ENCODE results near the gene POLR1H. TPM values are rescaled to one million over a fixed set of nuclear protein-coding genes. Genes with fewer than 3 reads are reported as not detected.

POLR1H gene
- total and polyA plus RNA-seq, 3 donors from 2014 or later: 29.4 to 56.8 (median 33.7) TPM

GRCh38 chr6:30111266-30111856 lies 50.3 kb downstream of the POLR1H start:
- WGBS, 2 donors: 27 to 33% methylated on average over 27 of the region's 27 CpGs
- H3K9me3 ChIP-seq: no peaks in the 10 kb centered on the region
- H3K4me3 ChIP-seq: no peak overlapping the region
- TF ChIP-seq CTCF (IDR thresholded peaks at IDR 0.05): no peak
- TF ChIP-seq POLR2A (IDR thresholded peaks at IDR 0.05): no peak
- H3K27me3 ChIP-seq: no peaks in the 10 kb centered on the region
- no peaks in the 10 kb centered on the region for H3K4me1 ChIP-seq
- H3K36me3 ChIP-seq (ENCODE audit: low read depth, missing control alignments): no peaks in the 10 kb centered on the region
- intact Hi-C loops (cut with DNase I; ENCODE audit: low total_unique reads): no loop called here
- DNase-seq: no peak
- no peak overlapping the region for H3K27ac ChIP-seq

- intact Hi-C loops (cut with DNase I; ENCODE audit: low total_unique reads): no loop called here
- no peaks in the 10 kb centered on the region for H3K9me3 ChIP-seq
- no peaks in the 10 kb centered on the region for H3K4me1 ChIP-seq
- H3K36me3 ChIP-seq (ENCODE audit: low read depth, missing control alignments): no peaks in the 10 kb centered on the region
- H3K27ac ChIP-seq: no peak overlapping the region
- TF ChIP-seq CTCF (IDR thresholded peaks at IDR 0.05) (no peak), POLR2A (IDR thresholded peaks at IDR 0.05) (no peak)
- H3K4me3 ChIP-seq: no peak overlapping the region
- H3K27me3 ChIP-seq: no peaks in the 10 kb centered on the region
- WGBS, 2 donors: 76 to 78% methylated on average over 10 of the region's 10 CpGs
- no peak for DNase-seq
These were observed 51.4 kb downstream of the POLR1H start for GRCh38 chr6:30112402-30112994.

GRCh38 chr6:30113003-30113759 lies 52.1 kb downstream of the POLR1H start, which contains the start of gene TRIM31:
Gene TRIM31 (minus strand): TSS chr6:30113090. CDS start chr6:30112805, 285 bp downstream.
- no peaks in the 10 kb centered on the region for H3K9me3 ChIP-seq
- no peaks in the 10 kb centered on the region for H3K4me1 ChIP-seq
- DNase-seq: no peak
- no peak within 1 kb of the TSS for H3K27ac ChIP-seq
- 89 to 90% methylated on average over 3 of the region's 3 CpGs for WGBS, 2 donors
- TF ChIP-seq CTCF (IDR thresholded peaks at IDR 0.05): no peak
- no peak for TF ChIP-seq POLR2A (IDR thresholded peaks at IDR 0.05)
- H3K36me3 ChIP-seq (ENCODE audit: low read depth, missing control alignments): no peaks in the 10 kb centered on the region
- no peaks in the 10 kb centered on the region for H3K27me3 ChIP-seq
- intact Hi-C loops (cut with DNase I; ENCODE audit: low total_unique reads): no loop called here
- H3K4me3 ChIP-seq: no peak within 1 kb of the TSS

GRCh38 chr6:30113841-30114240 lies 52.8 kb downstream of the POLR1H start:
- H3K36me3 ChIP-seq (ENCODE audit: low read depth, missing control alignments): no peaks in the 10 kb centered on the region
- DNase-seq: no peak
- H3K4me1 ChIP-seq: no peaks in the 10 kb centered on the region
- TF ChIP-seq CTCF (IDR thresholded peaks at IDR 0.05) (no peak), POLR2A (IDR thresholded peaks at IDR 0.05) (no peak)
- intact Hi-C loops (cut with DNase I; ENCODE audit: low total_unique reads): no loop called here
- no peaks in the 10 kb centered on the region for H3K27me3 ChIP-seq
- WGBS, 2 donors: 47 to 75% methylated on average over 1 of the region's 1 CpG
- H3K27ac ChIP-seq: no peak overlapping the region
- no peak overlapping the region for H3K4me3 ChIP-seq
- H3K9me3 ChIP-seq: no peaks in the 10 kb centered on the region

Small RNA genes lying within 50 kb of the gene (small RNA-seq; reads per million reads assigned to genes)
- gene RF02218 (0 reads per million in 2 donors), gene RF02219 (0 reads per million in 2 donors), gene RF02220 (0 reads per million in 2 donors)

Other genes with a start within 250 kb of the POLR1H start
- gene HLA-G, start 233.4 kb upstream of the POLR1H start, total RNA-seq: 1 to 10 TPM; 1.2 to 4.4 TPM
- gene HLA-G, start 233.4 kb upstream of the POLR1H start, polyA plus RNA-seq (ENCODE audit: insufficient read depth, low read depth, low replicate concordance): 7.4 TPM
- 100 to 1,000 TPM; 282 to 504 TPM for gene HLA-A, start 118.7 kb upstream of the POLR1H start, total RNA-seq
- gene HLA-A, start 118.7 kb upstream of the POLR1H start, polyA plus RNA-seq (ENCODE audit: insufficient read depth, low read depth, low replicate concordance): 586 TPM
- gene PPP1R11, start 5.9 kb downstream of the POLR1H start, total RNA-seq: 10 to 100 TPM; 40.2 to 55.0 TPM
- 91.8 TPM for gene PPP1R11, start 5.9 kb downstream of the POLR1H start, polyA plus RNA-seq (ENCODE audit: insufficient read depth, low read depth, low replicate concordance)
- 1 to 10 TPM; 3.5 to 4.3 TPM for gene RNF39, start 14.5 kb downstream of the POLR1H start, total RNA-seq
- 2.7 TPM for gene RNF39, start 14.5 kb downstream of the POLR1H start, polyA plus RNA-seq (ENCODE audit: insufficient read depth, low read depth, low replicate concordance)
- gene TRIM31, start 51.8 kb downstream of the POLR1H start, total RNA-seq: 1 to 10 TPM in 1 of 2 donors, under 1 TPM in 1; 0.50 to 4.0 TPM
- 6.4 TPM for gene TRIM31, start 51.8 kb downstream of the POLR1H start, polyA plus RNA-seq (ENCODE audit: insufficient read depth, low read depth, low replicate concordance)
- under 1 TPM; 0.19 to 0.79 TPM for gene TRIM40, start 74.9 kb downstream of the POLR1H start, total RNA-seq
- 7.5 TPM for gene TRIM40, start 74.9 kb downstream of the POLR1H start, polyA plus RNA-seq (ENCODE audit: insufficient read depth, low read depth, low replicate concordance)
- gene TRIM10, start 99.9 kb downstream of the POLR1H start, total RNA-seq: under 1 TPM in 1 of 2 donors, not detected in 1; 0.25 TPM
- 0.17 TPM for gene TRIM10, start 99.9 kb downstream of the POLR1H start, polyA plus RNA-seq (ENCODE audit: insufficient read depth, low read depth, low replicate concordance)
- under 1 TPM in 1 of 2 donors, not detected in 1; 0.25 TPM for gene TRIM15, start 102.3 kb downstream of the POLR1H start, total RNA-seq
- 1.1 TPM for gene TRIM15, start 102.3 kb downstream of the POLR1H start, polyA plus RNA-seq (ENCODE audit: insufficient read depth, low read depth, low replicate concordance)
- gene TRIM26, start 152.1 kb downstream of the POLR1H start, total RNA-seq: 10 to 100 TPM; 67.1 to 75.8 TPM
- 40.3 TPM for gene TRIM26, start 152.1 kb downstream of the POLR1H start, polyA plus RNA-seq (ENCODE audit: insufficient read depth, low read depth, low replicate concordance)